Prostate gland (tissue), 2 donors: ENCODE results near the gene PTPRJ. TPM values are rescaled to one million over a fixed set of nuclear protein-coding genes. Genes with fewer than 3 reads are reported as not detected.

Source experiments
- DNase-seq: peaks from one replicate; pipeline ENCODE4 v3.0.0-alpha.2; 2019; ENCODE audit warnings: low spot score
- H3K27ac ChIP-seq, 2 donors: fragments of 200-600 bp; sonication (generic); 2 replicates each; pipeline ENCODE4 v1.5.1; 2017 to 2019
- H3K27me3 ChIP-seq: fragments of 200-600 bp; sonication (generic); replicated peaks from 2 replicates; pipeline ENCODE4 v1.5.1; 2019; ENCODE audit not compliant: insufficient read depth
- H3K36me3 ChIP-seq, 2 donors: fragments of 200-600 bp; sonication (generic); 1 replicate in 1 of 2; 2 replicates in 1 of 2; pipeline versions ENCODE4 v1.5.1 to v1.8.1; 2017 to 2019
- H3K4me1 ChIP-seq: fragments of 200-600 bp; sonication (generic); replicated peaks from 2 replicates; pipeline ENCODE4 v1.5.1; 2019
- H3K4me3 ChIP-seq, 2 donors: fragments of 200-600 bp; sonication (generic); 2 replicates each; pipeline ENCODE4 v1.5.1; 2017 to 2019
- H3K9me3 ChIP-seq: fragments of 200-600 bp; sonication (generic); 2 replicates; pipeline ENCODE4 v1.5.1; 2017
- CTCF ChIP-seq, 4 experiments: fragments of 200-600 bp in 2 of 4; fragments of 450-650 bp in 2 of 4; sonication (generic) in 2 of 4; IDR thresholded peaks; 1 replicate in 3 of 4; 2 replicates in 1 of 4; pipeline ENCODE4 v1.5.1; 2016 to 2019; ENCODE audit warnings: antibody characterized with exemption in 4 of 4, mild to moderate bottlenecking in 2 of 4, moderate library complexity in 2 of 4
- POLR2A ChIP-seq: fragments of 450-650 bp; IDR thresholded peaks from one replicate; pipeline ENCODE4 v1.6.1; 2016; ENCODE audit warnings: antibody characterized with exemption, mild to moderate bottlenecking
- POLR2AphosphoS5 ChIP-seq: sonication (generic); formaldehyde crosslinking; IDR thresholded peaks from one replicate; pipeline ENCODE4 v1.6.1; 2017; ENCODE audit warnings: antibody characterized with exemption
- WGBS: methylation state at CpG from one replicate; pipeline ENCODE4 v1.1.5; 2018; 5-methylcytosine and 5-hydroxymethylcytosine counted together
- intact Hi-C: fragments of 100-400 bp; cut with DNase I; formaldehyde crosslinking; loops from one replicate; pipeline ENCODE4 v1.14.2; 2022
- total RNA-seq, 2 donors: library from RNA; depleted of rRNA; stranded (reverse); fragments of >200 nt; gene quantifications; one replicate each; pipeline ENCODE4 v1.1.0, GENCODE V29; 2016

PTPRJ gene
- total RNA-seq, 2 donors from 2014 or later, result 24.9 to 48.0 TPM

- DNase-seq, result no peak
- H3K36me3 ChIP-seq, result no peaks in the 10 kb centered on the region
- WGBS, result 97% methylated on average over 5 of the region's 5 CpGs
Measured at GRCh38 chr11:47961383-47961782, 19.0 kb upstream of the PTPRJ start.

GRCh38 chr11:47964546-47964945, 15.8 kb upstream of the PTPRJ start:
- H3K9me3 ChIP-seq, result no peaks in the 10 kb centered on the region
- H3K27ac ChIP-seq, result no peak overlapping the region
- 85% methylated on average over 6 of the region's 6 CpGs for WGBS
- TF ChIP-seq POLR2A, result no peak
- no peak for TF ChIP-seq POLR2AphosphoS5
- TF ChIP-seq CTCF (IDR thresholded peaks at IDR 0.05), result no peak
- DNase-seq, result no peak
- no peaks in the 10 kb centered on the region for H3K27me3 ChIP-seq
- no peak overlapping the region for H3K4me3 ChIP-seq
- H3K36me3 ChIP-seq, result no peaks in the 10 kb centered on the region
- intact Hi-C loops, result no loop called here
- no peaks in the 10 kb centered on the region for H3K4me1 ChIP-seq

More at GRCh38 chr11:47961383-47961782, 19.0 kb upstream of the PTPRJ start:
- intact Hi-C loops, result no loop called here
- no peak overlapping the region for H3K27ac ChIP-seq
- TF ChIP-seq CTCF (IDR thresholded peaks at IDR 0.05) (no peak), POLR2A (no peak), POLR2AphosphoS5 (no peak)
- no peaks in the 10 kb centered on the region for H3K4me1 ChIP-seq
- no peaks in the 10 kb centered on the region for H3K27me3 ChIP-seq
- no peak overlapping the region for H3K4me3 ChIP-seq
- H3K9me3 ChIP-seq, result no peaks in the 10 kb centered on the region

- no peak for DNase-seq
- 74% methylated on average over 9 of the region's 9 CpGs for WGBS
- Histone ChIP-seq H3K36me3 (no peaks in the 10 kb centered on the region), H3K4me1 (no peaks in the 10 kb centered on the region), H3K9me3 (no peaks in the 10 kb centered on the region), H3K27me3 (no peaks in the 10 kb centered on the region), H3K4me3 (no peak overlapping the region), H3K27ac (no peak overlapping the region)
- intact Hi-C loops, result no loop called here
- TF ChIP-seq CTCF (IDR thresholded peaks at IDR 0.05), result no peak
- TF ChIP-seq POLR2AphosphoS5, result no peak
Measured at GRCh38 chr11:47967577-47968525, 12.5 kb upstream of the PTPRJ start.

GRCh38 chr11:47969401-47969800, 11.0 kb upstream of the PTPRJ start:
- Histone ChIP-seq H3K9me3 (no peaks in the 10 kb centered on the region), H3K4me3 (no peak overlapping the region), H3K27me3 (no peaks in the 10 kb centered on the region), H3K4me1 (no peaks in the 10 kb centered on the region), H3K36me3 (no peaks in the 10 kb centered on the region), H3K27ac (no peak overlapping the region)
- intact Hi-C loops, result no loop called here
- no peak for TF ChIP-seq POLR2A
- no peak for TF ChIP-seq POLR2AphosphoS5
- TF ChIP-seq CTCF (IDR thresholded peaks at IDR 0.05), result no peak
- DNase-seq, result no peak
- 95% methylated on average over 8 of the region's 8 CpGs for WGBS

- TF ChIP-seq CTCF (IDR thresholded peaks at IDR 0.05) (no peak), POLR2AphosphoS5 (no peak), POLR2A (no peak)
- Histone ChIP-seq H3K4me1 (no peaks in the 10 kb centered on the region), H3K27me3 (no peaks in the 10 kb centered on the region), H3K9me3 (no peaks in the 10 kb centered on the region), H3K36me3 (no peaks in the 10 kb centered on the region), H3K27ac (no peak overlapping the region), H3K4me3 (no peak overlapping the region)
- WGBS, result 85% methylated on average over 4 of the region's 4 CpGs
- no peak for DNase-seq
- intact Hi-C loops, result no loop called here
Measured at GRCh38 chr11:47971501-47971900, 8.9 kb upstream of the PTPRJ start.
